Epithelial cell of prostate (primary cell): ENCODE data around the gene PDE4B.

Experiments used
- DNase-seq: peaks from one replicate; pipeline ENCODE4 v3.0.0-alpha.2; 2011; ENCODE audit warnings: low read depth, low spot score
- H3K27ac ChIP-seq: fragments of 450-650 bp; 2 replicates; pipeline ENCODE4 v1.5.1; 2017; ENCODE audit warnings: mild to moderate bottlenecking

Gene PDE4B

GRCh38 chr1:66292305-66292704 is 499.6 kb downstream of the PDE4B start:
- no peak overlapping the region for H3K27ac ChIP-seq
- DNase-seq, result no peak

DNA sequence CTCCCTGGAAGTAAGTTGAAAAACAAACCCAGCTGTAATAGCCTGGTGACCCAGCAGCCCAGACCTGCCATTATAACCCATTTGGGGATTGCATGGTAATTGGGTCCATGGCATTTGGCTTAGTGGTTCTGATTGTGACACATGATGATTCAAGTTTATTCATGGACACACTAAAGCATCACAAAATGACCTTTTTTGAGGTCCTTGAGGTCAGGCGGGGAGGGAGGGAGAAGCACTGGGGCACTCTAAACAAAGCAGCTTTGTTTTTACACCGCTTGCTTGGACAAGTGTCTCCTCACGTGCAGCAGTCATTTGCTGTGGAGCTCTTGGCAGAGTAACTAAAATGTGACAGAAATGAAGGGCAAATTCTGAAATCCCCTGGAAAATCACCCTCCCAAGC is 500.2 kb downstream of the PDE4B start:
- H3K27ac ChIP-seq, result no peak overlapping the region
- DNase-seq, result no peak

- no peak for DNase-seq
- H3K27ac ChIP-seq, result peak overlapping the region; percentile 84
Observed at GRCh38 chr1:66294707-66295370, 502.1 kb downstream of the PDE4B start.

- no peak for DNase-seq
Observed at GRCh38 chr1:66295803-66296202, 503.1 kb downstream of the PDE4B start.

GRCh38 chr1:66296370-66296769 is 503.7 kb downstream of the PDE4B start:
- no peak overlapping the region for H3K27ac ChIP-seq
- no peak for DNase-seq

More at GRCh38 chr1:66295803-66296202, 503.1 kb downstream of the PDE4B start:
- H3K27ac ChIP-seq, result no peak overlapping the region

DNA sequence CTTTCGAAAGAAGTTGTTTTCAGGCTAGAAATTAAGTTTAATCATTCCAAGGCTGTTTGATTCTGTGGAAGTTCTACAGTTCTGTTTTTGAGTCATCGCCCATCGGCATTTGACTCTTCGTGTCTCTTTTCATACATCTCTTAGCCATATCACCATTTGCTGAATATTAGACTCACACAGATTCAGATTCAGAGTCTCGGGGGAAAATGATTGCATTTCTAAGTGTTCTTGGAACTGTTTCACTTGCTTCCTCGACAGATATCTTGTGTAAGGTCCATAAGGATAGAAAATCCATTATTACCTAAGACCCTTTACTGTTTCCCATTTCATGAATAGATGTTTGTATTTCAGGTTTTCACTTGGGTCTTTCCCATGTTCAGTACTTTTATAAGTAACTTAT is 504.3 kb downstream of the PDE4B start:
- DNase-seq, result no peak
- H3K27ac ChIP-seq, result no peak overlapping the region

DNA sequence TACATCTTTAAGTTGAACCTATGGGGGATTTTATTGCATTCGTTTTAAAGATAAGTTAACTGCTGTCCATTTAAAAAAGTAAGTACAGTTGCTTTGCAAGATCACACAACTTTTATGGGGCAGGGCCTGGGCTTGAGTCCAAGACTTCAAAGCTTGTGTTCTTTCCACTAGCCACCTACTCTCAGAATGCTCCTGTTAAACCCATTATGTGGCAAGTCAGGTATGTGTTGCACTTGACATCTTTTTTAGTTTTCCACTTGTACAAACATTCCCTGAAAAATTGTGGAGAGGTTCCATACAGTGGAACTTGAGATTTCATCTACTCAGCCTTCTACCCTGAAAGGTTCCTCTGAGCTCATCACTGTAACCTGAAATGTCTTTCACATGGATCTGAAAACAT is 505.8 kb downstream of the PDE4B start:
- H3K27ac ChIP-seq, result no peak overlapping the region
- DNase-seq, result no peak

- DNase-seq, result no peak
- no peak overlapping the region for H3K27ac ChIP-seq
Observed at GRCh38 chr1:66300280-66300971, 507.7 kb downstream of the PDE4B start.

DNA sequence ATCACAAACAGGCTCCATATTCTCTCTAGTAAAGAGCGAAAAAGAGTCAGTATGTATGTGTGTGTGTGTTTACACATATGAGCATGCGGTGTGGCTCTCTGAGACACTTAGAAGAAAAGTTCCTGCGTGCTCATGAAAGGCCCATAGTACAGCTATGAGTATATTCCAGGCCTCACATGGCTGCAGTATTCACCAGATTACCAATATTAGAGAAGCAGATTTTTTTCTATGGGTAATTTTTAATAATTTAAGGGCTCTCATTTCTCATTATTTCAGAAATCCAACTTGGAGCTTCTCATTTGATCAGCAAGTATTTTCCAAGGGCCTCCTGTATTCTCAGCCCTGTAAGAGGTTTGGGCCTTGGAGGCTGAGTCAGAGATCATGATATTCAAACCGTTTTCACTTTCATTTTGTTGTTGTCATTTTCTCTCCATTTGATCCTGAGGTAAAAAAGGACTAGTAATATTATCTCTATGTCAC is 508.3 kb downstream of the PDE4B start:
- H3K27ac ChIP-seq, result no peak overlapping the region
- DNase-seq, result no peak

- DNase-seq, result no peak
- no peak overlapping the region for H3K27ac ChIP-seq
Observed at GRCh38 chr1:66302184-66302742, 509.6 kb downstream of the PDE4B start.

DNA sequence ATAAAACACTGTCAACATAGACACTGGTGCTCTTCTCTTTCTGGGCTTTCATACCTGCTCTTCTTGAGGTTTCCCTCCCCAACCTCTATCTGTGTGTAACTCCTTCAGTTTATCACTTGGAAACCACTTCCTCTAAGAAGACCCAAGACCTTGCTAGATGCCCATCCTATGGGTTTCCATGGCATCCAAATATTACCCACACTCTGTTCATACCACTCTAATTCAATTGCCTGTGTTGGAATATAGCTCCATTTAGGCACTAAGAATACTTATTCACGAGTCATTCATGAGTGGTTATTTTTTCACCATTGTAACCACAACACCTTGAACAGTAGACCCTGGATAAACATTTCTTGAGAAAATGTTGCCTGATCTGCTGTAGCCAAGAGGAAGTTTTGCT is 510.1 kb downstream of the PDE4B start:
- no peak overlapping the region for H3K27ac ChIP-seq
- no peak for DNase-seq

- H3K27ac ChIP-seq, result no peak overlapping the region
- no peak for DNase-seq
Observed at GRCh38 chr1:66303646-66304045, 511.0 kb downstream of the PDE4B start.

DNA sequence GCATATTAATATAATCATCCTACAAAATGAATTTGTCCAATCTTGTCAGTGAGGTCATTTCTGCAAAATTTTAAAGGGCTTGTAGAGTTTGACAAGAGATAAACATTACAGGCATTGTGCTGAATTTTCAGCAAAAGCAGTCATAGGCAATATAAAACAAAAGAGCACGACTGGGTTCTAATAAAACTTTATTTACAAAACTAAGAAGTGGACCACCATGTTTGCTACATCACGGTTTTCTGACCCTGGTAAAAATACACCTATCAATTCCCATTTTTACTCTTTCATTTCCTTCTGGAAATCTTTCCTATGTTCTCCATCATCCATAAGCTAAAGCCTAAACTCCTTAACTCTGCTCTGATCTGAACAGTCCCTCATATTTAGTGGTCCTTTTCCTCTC is 511.4 kb downstream of the PDE4B start:
- DNase-seq, result no peak
- no peak overlapping the region for H3K27ac ChIP-seq

DNA sequence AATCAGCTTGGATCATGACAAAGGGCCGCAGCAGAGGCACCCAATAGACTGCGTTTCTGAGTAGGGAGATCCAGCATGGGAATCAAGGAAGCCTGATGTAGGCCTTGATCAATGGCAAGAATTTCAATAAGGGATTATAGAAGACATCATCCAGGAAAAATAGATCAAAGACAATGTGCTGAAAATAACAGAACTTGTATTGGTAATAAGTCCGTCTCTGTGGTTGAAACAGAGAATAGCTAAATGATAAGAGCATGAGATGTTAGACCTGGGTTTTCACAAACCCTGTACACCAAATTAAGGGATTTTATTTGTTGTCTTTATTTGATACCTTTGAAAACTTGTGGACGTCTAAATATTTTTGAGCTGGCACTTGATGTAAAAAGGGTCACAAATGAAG is 513.2 kb downstream of the PDE4B start:
- no peak overlapping the region for H3K27ac ChIP-seq
- DNase-seq, result no peak

DNA sequence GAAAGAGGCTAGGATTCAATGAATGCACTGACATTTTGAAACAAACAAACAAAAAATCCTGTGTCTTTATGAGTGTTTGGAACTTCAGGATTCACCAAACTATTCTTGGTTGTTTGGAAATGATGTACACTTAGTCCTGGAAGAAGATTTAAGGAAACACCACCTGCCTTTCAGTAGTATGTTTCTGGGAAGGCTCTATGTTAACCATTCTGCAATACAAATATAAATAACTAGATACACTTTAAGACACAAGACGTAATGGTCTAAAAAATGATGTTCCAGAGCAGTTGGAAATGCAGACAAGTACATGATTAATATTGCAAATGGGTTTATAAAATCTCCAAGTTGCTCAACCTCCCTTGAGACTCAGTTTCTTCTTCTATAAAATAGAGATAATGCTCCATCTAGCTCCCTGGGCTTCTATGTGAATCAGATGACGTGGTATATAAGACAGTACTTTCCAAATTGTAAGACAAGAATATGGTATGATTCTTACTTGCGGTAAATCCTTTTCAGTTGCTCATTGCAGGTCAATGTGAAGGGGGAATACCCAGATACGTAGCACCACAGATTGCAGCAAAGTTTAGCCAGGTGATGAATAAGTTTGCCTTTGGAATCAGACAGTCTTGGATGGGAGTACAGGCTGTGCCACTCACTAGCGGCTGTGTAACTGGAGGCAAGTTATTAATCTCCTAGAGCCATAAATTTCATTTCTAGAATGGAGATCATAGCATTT is 516.5 kb downstream of the PDE4B start:
- H3K27ac ChIP-seq, result no peak overlapping the region
- DNase-seq, result no peak

DNA sequence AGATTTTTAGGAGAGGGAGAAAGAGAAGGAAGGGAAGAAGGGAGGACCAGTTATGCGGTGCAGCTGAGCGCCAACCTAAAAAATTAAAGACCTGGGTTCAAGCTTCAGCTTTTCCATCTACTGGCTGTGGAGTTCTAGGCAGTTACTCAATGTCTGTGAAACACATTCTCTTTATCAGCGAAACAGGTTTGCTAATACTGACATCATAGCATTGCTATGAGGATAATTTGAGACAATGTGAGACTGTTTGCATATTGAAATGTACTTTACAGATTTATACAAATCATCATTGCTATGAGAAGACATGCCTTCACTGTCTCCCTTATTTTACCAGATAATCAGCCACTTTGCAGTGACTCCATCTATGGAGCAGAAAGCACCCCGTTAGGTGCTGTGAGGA is 518.4 kb downstream of the PDE4B start:
- no peak for DNase-seq
- H3K27ac ChIP-seq, result no peak overlapping the region

GRCh38 chr1:66311628-66312027 is 518.9 kb downstream of the PDE4B start:
- no peak overlapping the region for H3K27ac ChIP-seq
- DNase-seq, result no peak

- no peak for DNase-seq
- H3K27ac ChIP-seq, result no peak overlapping the region
Observed at GRCh38 chr1:66312271-66312990, 519.7 kb downstream of the PDE4B start.

DNA sequence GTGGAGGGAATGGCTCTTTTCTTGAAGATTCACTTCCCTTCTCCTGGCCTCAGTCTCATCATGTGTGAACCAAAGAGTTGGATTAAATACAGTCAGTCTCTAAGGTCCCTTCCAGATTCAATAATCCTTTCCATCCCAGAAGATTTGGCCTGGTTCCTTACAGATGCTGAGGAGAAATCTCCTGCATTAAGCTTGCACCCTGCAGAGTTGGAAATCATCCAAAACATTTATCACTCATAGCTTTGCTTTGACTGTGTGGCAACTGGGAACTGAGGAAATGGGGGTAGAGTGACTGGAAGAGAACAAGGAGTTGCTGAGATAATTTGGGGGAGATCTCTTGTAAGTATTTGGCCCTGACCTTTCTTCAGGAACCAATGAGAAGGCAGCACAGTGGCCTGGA is 520.7 kb downstream of the PDE4B start:
- no peak for DNase-seq
- no peak overlapping the region for H3K27ac ChIP-seq

- peak overlapping the region; percentile 6 for H3K27ac ChIP-seq
- DNase-seq, result peak; percentile 76
Observed at GRCh38 chr1:66315671-66316070, 523.0 kb downstream of the PDE4B start.
